Measurements from ENCODE around the gene PTGES3L. TPM values are rescaled to one million over a fixed set of nuclear protein-coding genes. Genes with fewer than 3 reads are reported as not detected.
A peak's percentile ranks its signal among the peaks of the same experiment; 100 is the strongest.
"Not testable (repeated sequence)": the region's sequence is repeated elsewhere in the genome, so short reads cannot be mapped to it uniquely, and the experiment has no call there.

PTGES3L gene
- total RNA-seq, 1 donor from 2014 or later: not detected

DNA sequence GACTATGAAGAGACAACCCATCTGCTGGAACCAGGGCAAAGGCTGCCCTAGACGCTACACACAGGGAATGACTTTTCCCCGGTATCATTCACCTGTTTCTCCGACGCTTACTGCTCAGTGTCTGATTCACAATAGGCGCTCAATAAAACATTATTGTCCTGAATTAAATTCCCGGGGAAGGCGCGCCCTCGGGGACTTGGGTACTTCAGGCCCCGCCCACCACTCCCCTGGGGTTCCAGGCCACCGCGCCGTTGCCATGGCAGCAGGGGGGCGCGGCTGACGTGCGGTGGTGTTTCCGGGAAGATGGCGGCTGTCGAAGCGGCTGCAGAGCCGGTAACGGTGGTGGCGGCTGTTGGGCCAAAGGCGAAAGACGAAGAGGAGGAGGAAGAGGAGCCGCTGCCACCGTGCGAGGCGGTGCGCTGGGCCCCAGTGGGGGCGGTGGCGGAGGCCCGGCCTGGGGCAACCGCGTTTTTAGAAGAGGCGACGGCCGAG, 440 bp upstream of the PTGES3L start, which contains the start of gene RUNDC1:
Gene RUNDC1, plus strand, starts transcription at position 292 of the 492 bp plus-strand sequence. Its CDS starts 12 bp downstream, at position 304.
- peak; percentile 89 for DNase-seq

DNA sequence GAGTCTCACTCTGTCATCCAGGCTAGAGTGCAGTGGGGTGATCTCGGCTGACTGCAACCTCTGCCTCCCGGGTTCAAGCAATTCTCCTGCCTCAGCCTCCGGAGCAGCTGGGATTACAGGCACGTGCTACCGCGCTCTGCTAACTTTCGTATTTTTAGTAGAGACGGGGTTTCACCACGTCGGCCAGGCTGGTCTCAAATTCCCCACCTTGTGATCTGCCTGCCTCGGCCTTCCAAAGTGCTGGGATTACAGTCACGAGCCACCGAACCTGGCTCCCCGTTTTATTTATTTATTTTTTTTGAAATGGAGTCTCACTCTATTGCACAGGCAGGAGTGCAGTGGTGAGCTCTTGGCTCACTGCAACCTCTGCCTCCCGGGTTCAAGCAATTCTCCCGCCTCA, 4.2 kb downstream of the PTGES3L start:
- not testable (repeated sequence) for DNase-seq

DNA sequence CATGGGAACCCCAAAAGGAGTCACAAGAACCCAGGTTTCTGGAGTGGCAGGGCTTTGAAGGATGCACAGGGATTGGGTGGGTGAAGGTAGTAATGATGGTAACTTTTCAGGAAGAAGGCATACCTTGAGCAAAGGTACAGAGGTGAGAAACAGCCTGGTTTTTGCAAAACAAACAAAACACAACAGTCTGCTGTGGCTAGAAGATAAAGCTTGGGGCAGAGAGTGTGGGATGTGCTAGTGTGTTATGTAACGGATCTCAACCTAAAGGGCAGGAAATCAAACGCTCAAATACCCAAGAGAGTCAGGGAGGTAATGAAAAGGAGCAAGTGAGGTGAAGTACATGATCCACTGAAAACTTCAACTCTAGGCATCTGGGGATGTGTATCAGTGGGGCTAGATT, 4.6 kb downstream of the PTGES3L start:
- no peak for DNase-seq

DNA sequence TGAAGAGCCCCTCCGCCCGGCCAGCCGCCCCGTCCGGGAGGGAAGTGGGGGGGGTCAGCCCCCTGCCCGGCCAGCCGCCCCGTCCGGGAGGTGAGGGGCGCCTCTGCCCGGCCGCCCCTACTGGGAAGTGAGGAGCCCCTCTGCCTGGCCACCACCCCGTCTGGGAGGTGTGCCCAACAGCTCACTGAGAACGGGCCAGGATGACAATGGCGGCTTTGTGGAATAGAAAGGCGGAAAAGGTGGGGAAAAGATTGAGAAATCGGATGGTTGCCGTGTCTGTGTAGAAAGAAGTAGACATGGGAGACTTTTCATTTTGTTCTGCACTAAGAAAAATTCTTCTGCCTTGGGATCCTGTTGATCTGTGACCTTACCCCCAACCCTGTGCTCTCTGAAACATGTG, 6.6 kb downstream of the PTGES3L start:
- not testable (repeated sequence) for DNase-seq

DNA sequence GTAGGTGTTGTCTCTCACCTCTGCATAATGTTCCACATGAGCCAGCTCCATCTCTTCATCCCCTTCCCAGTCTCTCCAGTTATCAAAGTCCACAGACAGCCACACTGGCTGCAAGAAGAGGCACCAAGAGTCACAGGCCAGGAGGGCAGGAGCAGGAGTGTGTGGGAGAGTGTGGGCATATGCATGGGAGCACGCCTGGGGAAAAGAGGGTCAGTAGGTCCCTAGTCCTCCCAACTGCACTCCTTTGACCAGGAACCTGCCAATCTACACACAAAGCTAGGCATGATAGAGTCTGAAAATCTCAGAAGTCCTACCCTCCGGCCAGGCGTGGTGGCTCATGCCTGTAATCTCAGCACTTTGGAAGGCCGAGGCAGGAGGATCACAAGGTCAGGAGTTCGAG, 8.3 kb downstream of the PTGES3L start:
- no peak for DNase-seq

DNA sequence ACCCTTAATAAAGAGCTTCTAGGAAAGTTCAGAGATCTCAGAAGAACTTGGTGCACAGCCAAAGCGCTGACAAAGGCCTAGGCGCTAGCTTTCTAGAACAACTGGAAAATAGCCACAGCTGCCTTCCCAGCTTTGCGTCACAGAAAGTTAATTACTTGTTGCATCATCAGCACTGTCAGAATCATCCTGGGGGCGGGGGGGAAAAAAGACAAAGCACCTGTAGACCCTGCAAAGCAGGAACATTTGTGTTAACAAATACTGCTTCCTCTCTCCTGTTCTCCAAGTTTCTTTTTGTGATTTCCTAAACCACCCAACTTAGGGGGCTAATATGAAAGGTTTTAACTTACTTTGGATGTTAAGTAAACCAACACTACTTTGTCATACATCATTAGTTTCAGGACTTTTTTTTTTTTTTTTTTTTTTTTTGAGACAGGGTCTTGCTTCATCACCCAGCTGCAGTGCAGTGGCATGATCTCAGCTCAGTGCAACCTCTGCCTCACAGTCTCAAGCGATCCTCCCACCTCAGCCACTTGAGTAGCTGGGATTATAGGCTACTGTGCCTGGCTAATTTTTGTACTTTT, 10.8 kb downstream of the PTGES3L start:
- DNase-seq: no peak

DNA sequence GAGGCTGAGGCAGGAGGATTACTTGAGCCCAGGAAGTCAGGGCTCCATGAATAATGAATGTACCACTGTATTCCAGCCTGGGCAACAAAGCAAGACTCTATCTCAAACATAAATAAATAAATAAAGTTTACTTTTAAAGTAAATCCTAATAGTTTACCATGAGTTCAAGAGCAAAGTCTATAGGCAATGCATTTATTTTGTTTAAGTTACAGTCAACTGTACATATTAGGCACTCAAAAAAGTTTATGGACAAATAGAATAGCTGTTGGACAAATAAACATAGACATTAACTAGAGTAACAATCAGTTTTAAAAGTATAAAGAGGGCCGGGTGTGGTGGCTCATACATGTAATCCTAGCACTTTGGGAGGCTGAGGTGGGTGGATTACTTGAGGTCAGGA, 12.0 kb downstream of the PTGES3L start:
- no peak for DNase-seq

DNA sequence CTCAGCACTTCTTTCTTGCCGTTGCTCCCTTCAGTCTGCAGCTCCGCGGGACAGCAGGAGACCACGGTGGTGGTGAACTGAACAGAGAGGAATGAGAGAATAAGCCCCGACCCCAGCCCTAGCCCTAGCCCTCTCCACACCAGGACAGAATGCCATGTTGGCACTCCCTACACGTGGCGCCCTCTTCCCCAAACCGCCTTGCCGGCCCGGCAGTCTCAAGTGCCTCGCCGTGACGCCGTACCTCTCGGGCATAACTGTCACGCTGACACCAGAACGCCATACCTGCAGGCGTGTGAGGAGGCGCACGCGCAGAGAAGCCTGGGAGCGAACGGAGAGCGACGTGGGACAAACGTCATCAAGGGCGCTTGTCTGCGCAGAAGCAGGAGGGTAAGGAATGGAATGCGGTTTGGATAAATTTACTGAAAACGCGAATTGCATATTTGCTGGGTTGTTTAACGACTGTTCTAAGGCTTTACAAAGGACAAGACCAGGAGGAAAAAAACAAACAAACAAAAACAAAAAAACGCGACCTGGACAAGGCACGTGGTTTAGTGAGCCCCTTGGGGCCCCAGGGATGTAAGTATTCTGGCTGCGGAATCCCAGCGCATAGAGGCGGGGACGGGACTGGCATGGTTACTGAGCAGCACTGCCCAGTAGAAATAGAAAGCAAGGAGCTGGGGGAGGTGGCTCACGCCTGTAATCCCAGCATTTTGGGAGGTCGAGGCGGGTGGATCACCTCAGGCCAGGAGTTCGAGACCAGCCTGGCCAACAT, 15.5 kb downstream of the PTGES3L start, which contains the start of gene AARSD1:
Gene AARSD1, minus strand, starts transcription at position 294 of the 772 bp plus-strand sequence. Its CDS starts 14 bp downstream, at position 280.
- peak; percentile 97 for DNase-seq

DNA sequence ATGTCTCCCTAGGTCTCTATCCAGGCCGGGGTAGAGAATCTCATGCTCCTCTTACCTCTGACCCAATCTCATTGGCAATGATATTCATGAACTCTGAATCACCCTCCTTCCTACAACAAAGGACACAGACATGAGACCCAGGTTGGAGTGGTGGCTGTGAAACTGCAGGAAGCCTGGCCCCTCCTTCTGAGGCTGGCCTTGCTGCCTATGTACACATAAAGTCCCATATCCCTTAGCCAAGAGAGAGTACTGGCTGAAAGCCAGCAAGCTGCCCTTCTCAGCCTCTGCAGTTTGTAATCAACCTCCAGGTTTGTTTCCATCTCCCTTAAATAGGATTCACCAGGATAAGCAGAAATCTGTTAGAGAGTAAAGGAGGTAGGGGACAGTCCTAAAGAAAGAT, 26.2 kb downstream of the PTGES3L start:
- peak; percentile 15 for DNase-seq

DNA sequence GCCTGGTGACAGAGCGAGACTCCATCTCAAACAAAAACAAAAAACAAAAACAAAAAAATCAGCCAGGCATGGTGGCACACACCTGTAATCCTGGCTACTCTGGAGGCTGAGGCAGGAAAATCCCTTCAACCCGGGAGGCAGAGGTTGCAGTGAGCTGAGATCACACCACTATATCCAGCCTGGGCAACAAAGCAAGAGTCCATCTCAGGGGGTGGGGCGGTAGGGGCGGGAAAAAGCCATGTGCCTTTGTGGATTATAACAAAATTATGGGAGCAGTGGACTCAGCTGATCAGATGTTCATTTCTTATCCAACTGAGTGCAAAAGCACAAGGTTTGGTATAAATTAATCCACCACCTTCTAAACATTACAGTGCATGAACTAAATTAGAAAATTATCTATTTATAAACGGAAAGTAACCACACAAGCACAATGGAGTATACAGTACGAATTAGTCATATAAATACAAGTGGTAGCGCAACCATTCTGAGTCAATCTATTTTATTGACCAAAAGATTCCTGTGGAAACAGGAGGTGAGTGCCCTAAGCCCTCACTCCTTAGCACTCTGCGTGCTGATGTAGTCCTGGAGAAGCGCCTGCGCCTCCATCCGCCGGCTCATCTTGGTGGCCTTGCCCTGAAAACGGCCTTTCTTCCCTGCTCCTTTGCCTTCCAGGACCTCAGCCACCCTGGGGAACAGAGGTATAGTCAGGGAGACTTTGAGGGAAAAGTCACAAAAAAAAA, 29.7 kb downstream of the PTGES3L start:
- DNase-seq: no peak

DNA sequence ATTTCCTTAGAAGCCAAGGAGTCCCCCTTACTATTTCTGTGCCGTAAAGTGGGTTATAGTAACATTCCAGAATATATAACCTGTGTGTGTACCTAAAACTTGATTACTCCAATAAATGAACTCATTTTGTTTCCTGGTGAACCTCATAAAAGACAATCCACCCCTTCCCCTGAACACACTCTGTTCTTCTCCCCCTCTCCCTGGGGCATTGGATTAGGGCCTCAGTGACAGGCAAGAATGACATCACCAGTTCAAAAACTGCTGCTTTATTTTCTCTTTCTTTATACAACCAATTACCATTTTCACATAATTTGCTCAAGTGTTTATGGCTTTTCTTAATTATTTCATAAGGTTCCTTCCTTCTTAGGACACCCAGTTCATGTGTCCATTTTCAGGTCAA, 33.1 kb downstream of the PTGES3L start:
- no peak for DNase-seq

DNA sequence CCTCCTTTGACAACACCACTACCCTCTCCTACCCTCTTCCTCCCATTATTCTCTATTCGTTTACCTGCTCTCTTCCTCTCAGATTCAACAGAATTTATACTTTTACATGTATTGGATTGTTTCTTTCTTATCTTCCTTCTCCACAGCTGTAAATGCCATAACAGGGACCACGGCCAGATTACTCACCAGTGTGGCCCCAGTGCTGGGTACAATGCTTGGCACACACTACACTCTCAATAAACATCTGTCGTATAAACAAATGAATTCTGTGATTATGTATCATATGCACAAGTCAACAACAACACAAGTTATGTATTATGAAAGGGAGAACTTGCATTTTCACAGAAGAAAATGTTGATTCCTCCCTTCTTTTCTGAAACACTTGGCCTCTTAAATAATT, 35.7 kb downstream of the PTGES3L start:
- DNase-seq: peak; percentile 19

DNA sequence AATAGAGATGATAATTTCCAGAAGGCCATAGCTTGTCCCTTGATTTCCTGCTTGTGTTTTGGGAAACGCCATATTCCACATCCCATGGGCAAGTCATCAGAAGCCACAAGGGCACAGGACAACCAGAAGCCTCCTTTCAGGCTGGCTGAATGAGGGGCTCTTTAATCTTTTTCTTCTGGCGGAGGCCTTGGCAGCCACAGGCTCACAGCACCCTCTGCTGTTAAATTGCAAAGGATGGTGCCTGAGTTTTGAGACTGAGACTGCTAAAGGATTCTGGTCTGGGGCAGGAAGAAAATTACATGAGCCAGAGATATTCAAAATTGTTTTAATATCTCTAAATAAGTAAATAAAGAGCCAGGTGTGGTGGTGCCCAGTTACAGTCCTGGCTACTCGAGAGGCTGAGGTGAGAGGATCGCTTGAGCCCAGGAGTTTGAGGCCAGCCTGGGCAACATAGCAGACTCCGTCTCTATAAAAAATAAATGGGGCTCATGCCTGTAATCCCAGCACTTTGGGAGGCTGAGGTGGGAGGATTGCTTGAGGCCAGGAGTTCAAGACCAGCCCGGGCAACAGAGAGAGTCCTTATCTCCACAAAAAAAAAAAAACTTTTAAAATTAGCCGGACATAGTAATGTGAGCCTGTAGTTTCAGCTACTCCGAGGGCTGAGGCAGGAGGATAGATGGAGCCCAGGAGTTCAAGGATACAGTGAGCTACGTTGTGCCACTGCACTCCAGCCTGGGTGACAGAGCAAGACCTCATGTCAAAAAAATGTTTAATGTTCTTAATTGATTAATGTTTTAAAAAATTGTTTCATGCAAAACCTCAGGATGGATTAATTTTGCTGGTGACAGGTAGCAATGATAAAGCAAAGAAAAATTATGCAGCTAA, 41.9 kb downstream of the PTGES3L start:
- DNase-seq: peak; percentile 82

DNA sequence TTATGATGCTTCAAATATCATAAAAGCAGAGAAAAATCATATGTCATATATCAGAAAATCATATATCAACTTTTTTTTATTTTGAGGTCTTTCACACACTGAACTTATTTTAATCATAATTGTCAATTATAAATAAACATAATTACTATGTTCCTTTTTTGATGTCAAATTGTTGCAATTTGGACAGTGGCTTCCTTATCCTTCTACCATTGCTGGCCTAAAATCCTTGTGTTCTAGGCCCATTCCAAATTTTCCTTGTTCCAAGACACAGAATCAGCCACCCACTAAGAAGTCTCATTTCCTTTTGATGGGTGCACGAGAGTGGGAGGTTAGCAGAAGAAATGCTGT, 50.4 kb downstream of the PTGES3L start:
- DNase-seq: no peak

DNA sequence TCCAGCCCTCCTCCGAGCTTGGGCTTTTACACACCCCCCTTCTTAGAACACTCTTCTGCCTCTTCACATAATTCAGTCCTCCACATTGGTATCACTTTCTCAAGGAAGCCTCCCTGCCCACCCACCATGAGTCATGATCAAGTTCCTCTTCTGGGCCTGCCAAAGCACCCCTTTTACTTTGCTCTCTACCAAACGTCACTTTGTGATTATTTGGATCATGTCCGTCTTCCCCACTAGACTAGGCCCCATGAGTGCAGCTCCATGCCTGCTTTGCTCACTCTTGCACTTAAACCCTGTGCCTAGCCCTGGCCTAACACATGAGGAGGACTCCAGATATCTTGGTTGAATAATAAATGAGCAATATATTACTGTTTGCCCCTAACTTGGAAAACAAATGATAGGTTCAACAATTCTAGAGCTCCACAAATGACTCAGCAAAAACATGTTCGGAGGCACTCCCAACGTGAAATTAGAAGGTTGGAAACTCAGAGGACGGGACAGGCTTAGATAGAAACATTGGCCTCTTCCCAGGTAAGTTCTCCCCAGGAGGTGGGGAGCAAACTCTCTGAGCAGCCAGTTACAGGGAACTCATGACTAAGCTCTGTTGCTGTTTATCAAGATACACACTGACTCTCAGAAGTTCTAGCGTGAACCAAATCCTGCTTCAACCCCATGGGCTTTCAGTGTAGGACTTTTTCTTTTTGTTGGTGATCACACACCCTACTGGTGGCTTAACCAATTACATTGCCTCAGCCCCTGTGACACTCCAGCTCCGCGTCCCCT, 51.0 kb downstream of the PTGES3L start:
- peak; percentile 94 for DNase-seq

DNA sequence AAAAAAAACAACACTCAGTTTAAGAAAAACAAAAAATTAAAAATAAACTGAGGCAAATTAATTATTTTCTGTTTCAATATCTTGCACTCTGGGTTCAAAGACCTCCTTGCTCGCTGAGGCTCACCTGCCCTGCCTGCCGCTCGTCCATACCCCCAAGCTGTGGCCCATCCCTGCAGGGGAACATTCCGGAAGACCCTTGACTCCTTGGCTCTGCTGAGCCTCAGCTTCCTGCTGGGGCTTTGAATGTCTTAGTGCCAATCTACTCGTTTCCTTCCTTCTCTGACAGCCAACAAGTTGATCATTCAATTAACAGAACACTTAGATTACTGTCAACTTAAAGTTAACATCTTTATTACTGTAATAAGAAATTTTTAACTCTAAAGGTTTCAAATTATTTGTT, 55.0 kb downstream of the PTGES3L start:
- peak; percentile 60 for DNase-seq

DNA sequence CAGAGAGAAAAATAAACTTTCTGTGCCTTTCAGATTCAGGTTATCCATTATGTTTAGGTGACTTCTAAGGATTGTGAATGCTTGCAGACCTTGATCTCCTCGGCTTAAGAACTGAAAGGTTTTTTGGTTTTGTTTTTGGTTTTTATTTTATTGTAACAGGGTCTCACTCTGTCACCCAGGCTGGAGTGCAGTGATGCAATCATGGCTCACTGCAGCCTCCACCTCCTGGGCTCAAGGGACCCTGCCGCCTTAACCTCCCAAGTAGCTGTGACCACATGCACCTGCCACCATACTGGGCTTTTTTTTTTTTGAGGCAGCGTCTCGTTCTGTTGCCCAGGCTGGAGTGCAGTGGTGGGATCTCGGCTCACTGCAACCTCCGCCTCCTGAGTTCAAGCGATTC, 56.4 kb downstream of the PTGES3L start:
- not testable (repeated sequence) for DNase-seq

DNA sequence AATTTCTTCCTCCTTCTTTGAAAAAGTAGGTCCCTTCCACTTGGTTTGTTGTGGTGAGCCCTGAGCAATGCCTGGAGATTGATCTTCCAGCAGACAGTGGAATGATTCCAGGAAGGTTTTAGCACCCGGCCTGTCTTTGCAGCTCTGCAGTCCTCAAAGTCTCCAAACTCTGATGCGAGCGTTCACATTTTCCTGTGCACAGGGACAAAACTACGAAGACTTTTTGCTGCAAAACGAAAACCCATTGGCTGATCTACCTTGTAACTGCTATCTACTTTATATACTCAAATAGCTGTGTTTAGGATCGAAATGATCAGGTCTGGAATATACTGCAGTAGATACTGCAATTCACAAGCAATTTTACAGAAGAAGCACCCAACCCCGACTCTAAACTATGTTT, 57.6 kb downstream of the PTGES3L start:
- no peak for DNase-seq

DNA sequence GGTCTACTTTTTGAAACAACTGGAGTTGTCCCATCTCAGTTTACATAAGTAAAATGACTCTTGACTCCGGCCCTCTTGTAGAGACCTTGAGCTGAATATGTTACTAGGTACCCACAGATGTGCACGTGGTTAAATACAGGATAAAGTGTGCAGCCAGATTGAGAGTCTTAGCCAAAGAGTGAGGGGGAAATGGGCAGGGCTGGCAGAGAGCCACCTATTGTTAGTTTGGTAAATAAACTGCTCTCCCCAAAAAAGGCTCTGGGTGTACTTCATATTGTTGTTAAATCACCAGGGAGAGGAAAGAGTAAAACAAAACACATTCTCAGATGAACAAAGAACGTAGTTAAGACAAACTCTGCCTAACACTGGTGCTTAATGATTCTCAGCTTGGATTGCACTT, 59.0 kb downstream of the PTGES3L start:
- peak; percentile 97 for DNase-seq

DNA sequence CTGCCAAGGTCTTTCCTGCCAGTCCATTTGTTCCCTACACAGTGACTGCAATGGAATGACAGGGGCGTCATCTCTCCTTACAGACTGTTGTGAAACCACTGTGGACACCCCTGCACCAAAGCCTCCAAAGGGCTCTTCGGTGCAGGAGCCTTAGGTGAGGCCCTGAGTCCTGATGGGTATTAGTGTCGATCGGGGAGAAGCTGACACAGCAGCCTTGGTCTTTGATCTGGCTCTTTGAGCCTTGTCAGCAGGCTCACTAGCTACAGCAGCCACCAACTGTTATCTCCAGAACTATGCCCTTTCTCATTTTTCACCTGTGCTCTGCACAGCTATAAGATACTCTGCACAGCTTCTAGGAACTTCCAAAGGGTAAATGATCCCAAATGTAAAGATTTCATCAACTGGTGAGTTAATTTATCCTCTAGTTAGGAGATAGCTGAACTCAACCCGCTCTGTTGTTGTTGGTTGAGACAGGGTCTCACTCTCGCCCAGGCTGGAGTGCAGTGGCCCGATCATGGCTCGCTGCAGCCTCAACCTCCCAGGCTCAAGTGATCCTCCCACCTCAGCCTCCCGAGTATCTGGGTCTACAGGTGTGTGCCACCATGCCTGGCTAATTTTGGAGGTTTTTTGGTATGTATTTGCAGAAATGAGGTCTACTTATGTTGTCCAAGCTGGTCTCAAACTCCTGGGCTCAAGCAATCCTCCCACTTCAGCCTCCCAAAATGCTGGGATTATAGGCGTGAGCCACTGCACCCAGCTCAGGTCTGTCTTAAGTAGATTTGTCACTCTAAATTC, 59.6 kb downstream of the PTGES3L start:
- DNase-seq: no peak

All from dermis blood vessel endothelial cell (primary cell).